GM19238 (cell line): Measurements from ENCODE around the gene RPL19.
A peak's percentile ranks its signal among the peaks of the same experiment; 100 is the strongest.

Experiments
- DNase-seq: peaks from one replicate; pipeline ENCODE4 v3.0.0; 2011; ENCODE audit warnings: low spot score; ENCODE audit not compliant: insufficient read length

The RPL19 gene

DNA sequence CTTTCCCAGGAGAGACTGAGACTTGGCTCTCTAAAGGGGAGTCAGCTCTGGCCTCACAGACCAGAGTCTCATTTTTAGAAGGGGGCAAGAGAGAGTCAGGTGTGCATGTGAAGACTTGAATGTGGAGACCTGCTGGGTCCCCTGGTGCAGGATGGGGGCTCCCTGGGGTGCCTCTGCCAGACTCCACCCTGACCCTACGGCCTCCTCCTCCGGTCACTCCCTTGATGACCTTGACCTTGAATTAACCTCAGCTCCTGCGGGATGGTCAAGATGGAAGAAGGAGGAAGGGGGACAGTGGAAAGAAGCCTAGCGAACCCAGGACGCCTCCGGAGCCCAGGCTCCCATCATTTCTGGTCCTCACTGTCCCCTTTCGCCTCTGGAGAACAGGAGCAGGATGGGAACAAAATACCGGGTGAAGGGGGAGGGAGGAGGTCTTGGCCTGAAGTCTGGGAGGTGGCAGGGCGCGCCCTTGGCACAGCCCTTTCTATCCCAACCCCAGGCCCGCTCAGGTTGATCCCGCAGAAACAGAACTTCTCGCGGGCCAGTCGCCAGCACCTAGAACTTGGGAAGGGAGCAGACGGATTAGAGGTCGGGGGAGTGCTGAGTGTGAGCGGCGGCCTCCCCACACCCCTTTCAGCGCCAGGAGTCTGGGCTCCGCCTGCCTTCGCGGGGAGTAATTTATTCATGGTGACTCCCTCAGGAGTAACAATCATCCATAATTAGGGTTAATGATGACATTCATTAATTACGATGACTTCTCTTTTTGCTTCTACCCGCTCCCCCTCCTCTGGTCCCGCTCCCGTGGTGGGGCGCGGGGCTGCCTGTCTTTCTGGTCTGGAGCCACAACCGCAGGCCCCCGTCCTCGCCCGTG lies 24.1 kb downstream of the RPL19 start:
- no peak for DNase-seq

DNA sequence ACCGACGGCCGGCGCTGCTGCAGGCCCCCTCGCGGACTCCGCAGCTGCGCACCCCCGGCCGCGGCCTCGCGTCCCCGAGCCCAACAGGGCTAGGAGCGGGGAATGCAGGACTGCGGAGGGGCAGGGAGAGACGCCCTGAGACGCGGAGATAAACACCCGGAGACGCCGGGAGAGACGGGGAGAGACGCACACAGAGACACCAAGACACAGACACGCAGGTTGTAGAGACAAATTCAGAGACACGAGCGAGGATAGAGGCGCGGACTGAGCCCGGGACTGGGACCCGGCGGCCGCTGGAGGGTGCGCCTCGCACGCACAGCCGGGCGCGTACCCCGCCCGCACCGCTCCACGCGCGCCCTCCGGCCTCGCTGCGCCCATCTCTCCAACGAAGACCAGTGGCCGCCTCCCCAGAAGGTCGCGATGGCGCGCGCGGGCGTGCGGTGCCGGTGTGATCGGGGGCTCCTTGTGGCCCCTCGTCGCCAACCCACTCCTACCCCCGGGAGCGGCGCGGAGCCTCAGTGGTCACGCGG lies 24.8 kb downstream of the RPL19 start:
- DNase-seq, result no peak

DNA sequence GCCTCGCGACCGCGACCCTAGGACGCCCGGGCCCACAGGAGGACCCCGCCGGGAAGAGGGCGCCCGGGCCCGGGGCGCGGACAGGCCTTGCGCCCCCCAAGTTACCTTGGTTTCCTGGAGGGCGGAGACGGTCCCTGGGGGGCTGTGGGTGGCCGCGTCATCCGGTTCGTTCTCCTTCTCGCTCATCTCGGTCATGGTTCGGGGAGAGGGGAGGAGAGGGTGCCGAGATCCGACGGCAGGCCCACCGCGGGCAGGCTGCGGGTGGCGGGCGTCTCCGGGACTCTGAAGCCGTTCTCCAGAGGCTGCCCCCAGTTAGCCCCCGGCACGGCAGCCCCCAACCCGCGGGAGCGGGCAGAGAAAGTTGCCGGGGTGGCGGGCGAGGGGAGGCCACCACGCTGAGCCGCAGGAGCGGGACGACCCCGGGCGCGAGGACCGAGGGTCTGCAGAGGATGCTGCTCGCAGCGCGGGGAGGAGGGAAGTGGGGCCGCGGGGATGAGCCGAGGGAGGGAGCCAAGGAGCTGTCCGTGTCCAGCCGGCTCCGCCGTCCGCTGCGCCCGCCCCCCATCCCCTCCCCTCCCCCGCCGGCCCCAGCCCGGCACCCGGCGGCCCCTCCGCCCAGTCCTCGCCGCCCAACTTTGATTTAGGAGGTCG lies 25.4 kb downstream of the RPL19 start, which contains the start of gene STAC2:
TSS of gene STAC2 (minus strand) at position 638 of the 651 bp plus-strand sequence. CDS start at position 195, 443 bp downstream.
- DNase-seq, result no peak

DNA sequence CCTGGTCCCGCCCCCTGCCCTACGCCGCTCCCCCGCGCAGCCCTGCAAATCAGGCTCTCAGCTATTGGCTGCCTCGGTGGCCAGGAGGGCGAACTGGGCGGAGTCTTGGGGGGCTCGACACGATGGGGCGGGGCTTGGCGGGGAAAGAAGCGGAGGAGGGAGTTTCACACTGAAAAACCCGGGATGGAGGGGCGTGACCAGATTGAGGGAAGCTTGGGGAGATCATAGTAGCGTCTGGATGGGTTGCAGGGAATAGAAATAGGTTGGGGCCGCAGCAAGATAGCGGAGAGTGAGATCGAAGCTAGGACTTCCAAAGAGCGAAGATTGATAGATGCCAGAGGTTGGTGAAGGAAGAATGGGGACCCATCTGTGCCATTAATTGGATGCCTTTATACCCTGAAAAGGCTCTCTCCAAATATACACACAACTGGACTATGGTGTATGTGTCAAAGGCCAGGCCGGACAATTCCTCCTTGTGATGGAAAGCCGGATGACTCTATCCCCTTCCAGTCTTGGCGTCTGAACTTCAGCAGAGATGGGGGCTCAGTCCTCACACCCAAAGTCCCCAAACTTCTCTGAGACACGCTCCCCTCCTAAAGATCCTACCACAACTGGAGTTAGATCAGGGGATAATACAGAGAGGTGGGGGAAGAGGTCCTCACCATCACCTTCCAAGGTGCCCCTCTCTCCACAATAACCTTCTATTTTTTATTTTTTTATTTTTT lies 26.0 kb downstream of the RPL19 start:
- no peak for DNase-seq

DNA sequence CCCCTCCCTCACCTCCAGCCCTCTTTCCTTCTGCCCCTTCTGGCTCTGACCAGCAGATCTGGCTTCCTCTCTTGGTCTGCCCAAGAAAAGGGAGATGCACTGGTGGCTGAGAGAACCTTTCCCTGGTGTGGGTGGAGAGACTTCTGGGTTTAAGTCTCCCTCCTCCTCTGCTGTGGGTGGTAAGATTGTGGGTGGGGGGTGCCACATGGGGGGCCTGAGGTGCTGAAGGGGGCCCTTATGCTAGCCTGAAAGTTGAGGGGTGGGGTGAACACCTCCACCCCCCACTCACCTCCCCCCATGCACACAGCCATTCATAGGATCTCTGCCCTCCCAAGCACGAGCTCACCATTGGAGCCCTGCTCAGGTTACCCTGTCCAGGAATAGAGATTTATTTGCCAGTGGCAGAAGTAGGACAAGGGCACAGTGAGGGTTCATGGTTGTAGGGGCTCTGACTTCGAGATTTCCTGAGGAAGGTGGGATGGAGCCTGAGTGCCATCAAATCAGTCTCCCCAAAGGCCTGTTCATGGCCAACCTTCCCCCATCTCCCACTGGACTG lies 27.4 kb downstream of the RPL19 start:
- no peak for DNase-seq

DNA sequence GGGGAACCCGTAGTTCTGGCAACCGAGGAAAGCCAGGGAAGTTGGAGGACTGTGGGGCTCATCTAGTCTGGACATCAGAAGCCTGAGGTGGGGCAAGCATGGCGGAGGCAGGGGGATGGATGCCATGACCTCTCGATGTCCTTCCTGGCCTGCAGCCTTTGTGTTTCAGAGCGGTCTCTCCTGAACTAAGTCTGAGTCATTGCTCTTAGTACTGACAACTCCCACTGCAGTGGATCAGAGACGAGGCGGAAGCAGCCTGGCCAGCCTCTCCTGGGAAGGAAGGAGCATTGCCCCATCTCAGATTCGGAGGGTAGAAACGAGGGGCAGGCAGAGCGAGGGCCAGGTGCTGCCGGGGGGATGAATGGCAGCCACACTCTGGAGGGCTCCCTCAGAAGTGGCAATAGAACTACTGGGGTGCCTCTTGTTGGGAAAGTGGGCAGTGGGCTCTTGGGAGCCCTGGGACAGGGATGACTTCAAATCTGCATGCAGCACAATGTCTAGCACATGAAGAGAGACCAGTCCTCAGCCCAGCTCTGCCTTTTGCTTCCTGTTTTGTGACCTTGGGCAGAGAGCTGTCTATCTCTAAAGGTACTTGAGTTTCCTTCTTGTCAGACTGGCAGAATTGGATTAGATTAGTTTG lies 29.3 kb downstream of the RPL19 start:
- no peak for DNase-seq

DNA sequence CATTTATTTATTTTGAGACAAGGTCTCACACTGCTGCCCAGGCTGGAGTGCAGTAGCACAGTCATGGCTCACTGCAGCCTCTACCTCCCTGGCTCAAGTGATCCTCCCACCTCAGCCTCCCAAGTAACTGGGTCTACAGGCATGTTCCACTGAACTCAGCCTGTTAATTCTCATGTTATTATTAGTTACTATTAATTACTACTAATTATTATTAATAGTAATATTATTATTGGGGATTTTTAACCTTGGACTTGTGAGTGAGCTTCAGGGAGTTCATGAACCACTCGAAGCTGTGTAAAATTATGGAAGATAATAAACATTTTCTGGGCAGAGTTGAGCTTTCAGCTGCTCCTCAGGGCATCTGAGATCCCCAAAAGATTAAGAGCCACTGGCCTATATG lies 30.3 kb downstream of the RPL19 start:
- no peak for DNase-seq

DNA sequence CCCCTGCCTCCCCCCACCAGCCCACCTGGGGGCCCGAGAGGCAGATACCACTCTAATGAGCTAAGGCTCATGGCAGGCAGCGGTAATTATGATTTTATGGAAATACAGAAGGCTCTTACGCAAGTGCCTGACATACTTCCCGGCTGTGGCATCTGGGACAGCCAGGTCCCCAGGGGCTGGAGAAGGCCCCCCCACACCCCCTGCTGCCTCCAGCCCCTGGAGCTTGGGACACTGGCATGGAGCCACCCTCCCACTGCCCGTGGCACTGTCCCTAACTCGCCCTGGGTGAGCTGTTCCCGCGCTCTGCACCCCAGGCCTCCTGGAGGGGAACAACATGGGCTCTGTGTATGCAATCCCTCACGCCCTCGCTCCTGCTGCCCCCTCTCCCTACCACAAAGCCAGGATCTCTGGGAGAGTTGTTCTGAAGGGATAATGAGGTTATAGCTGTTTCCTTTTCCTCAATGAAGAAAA lies 31.0 kb downstream of the RPL19 start:
- DNase-seq, result no peak

DNA sequence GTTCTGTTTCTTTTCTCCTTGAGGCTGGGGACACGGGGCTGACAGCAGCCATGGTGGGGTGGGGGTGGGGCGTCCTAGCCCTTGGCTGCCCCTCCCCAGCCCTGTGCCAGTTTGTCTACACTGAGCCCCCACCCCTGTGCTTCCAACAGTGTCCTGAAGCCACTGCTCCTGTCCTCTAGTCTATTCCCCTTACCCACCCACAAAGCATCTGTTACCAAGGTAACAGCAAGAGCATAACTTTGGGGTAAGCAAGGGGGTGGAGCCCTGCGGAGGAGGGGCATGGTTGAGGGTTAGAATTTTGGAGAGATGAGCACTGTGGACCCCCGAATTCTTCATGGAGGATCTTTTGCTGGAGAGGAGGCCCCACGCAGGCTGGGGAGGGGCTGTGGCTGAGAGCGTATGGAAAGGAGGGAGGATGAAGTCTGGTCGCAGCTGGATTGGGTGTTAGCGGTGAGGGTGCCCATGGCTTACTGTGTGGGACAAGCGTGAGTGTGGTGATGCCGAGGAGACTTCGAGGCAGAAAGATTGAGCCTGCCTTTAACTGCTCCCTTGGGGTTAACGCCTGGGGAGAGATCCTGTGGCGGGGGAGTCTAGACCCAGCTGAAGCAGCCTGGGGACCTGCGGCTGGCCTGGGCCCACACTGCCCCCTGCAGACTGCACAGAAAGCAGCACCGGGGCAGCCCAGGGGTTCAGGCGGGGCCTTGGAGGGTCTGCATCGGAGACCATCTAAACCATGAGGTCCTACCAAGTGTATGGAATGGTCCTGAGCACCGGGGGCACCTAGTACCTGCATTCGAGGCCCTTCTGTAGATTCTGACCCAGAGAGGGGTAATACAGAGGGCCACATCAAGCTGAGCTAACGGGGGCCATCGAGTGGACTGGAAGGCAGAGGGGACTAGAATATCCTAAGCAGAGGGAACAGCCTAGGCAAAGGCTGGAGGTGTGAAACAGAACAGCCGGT lies 31.8 kb downstream of the RPL19 start:
- DNase-seq, result peak; percentile 79

DNA sequence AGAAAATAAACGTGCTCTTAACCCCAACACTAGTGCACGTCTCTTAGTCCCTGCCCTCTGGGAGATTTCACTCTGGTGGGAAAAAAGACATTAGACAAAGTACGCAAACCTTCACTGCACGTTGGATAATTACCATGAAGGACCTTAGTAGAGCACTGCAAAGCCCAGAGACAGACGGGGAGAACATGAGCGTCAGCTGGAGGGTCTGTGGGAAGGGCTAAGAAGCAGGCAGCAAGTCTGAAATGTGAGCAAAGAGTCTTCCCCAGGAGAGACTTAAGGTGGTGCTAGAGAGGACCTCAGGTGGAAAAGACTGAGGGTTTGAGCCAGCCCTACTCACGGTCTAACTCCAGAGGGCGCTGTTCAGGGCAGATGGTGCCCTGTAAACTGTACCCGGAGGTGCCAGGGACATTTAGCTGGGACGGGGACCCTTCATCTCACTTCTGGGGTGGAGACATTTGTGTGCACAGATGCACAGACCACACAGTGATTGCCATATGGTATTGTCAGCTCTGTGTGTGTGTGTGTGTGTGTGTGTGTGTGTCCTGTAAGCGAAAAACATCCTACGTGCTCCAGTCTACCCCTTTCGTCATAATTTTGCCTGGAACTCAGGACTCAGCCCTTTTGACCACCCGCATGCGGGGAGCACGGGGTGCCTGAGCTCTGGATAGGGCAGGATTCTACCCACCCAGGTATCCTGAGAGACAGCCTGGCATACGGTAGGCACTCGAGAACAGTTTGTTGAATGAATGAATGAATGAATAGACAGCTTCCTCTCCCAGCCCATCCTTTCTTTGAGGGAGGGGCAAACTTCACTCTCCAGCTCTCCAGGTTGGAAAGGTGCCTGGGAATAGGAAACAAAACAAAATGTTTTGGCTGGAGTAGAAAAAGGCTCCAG lies 35.7 kb downstream of the RPL19 start:
- DNase-seq, result peak; percentile 56

DNA sequence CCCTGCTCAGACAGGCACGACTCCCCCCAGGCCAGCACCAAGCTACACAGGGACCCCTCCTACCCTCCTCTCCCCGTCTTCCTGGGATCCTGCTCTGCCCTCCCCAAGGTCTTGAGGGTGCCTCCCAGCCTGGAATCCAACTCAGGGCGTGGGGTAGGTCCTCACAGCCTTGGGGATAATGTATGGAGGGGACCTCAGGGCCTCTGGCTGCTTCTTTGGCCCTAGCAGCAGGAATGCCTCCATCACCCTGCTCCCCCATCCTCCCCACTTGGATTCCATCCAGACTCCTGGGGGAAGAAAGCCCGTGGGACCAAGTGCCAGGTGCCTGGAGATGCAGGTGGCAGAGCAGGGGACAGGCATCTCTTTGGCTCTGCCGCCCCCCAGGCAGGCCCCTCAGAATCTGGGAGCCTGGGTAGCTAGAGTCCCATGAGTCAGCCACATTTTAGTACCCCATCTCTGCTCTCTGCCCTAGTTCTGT lies 36.4 kb downstream of the RPL19 start:
- no peak for DNase-seq

DNA sequence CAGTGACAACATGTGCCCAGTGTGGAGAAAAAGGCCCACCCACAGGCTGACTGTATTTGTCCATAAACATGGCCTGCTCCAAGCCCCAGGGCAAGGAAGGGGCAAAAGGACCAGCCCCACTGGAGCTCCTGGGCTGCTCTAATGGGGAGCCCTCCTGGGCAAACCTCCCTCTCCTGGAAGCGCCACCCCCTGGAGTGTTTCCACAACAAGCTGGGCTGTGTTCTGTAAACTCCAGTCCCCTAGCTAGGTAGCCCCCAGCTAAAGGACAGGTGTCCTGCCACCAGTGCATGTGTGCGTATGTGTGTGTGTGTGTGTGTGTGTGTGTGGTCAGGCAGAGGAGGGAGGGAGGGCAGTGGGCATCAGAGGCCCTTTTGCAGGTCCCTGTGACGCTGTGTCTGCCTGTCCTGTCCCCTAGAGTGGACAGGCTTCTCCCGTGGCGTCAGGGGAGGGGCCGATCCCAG lies 36.9 kb downstream of the RPL19 start:
- no peak for DNase-seq

DNA sequence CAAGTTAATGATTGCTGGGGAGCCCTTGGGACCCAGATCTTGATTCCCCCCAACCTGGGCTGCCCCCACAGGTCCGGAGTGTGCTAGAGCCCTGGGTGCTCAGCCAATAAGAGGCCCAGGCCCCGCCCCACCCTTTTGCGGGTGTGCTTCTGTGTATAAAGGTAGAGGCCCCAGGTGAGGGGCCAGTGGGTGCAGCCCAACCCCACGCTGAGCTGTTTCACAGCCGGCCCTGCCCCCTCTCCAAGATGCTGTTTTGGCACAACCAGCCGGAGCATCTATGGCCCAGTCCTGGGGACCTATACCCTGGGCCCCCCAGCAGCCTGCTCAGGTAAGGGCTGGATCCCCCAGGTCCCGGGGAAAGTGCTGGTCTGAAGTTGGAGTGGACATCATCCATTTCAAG lies 37.5 kb downstream of the RPL19 start:
- no peak for DNase-seq

DNA sequence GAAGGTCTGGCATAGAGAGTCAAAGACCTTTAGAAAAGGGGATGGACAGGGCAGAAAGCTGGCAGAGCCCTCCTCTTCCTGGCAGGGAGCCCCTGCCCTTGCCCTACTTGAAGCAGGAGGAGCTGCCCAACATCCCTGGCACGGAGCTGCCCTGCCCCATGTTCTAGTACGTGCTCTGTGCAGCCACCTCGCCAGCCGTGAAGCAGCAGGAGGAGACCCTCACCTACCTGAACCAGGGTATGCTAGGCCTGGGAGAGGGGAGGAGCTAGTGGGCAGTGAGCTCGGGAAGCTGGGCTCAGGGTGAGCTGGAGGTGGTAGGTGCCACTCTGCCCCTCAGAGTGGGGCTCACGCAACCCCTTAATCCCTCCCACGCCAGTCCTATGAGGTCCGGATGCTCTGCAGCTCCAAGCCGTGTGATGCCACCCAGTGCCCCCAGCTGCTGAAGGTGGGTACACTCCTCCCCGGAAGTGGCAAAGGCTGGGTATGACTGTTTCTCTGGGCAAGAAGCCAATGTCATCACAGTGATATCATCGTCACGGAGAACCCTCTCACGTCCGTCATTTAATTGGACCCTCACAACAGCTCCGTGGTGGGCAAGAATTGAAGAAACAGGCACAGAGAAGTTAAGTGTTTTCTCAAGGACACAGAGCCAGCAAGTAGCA lies 38.4 kb downstream of the RPL19 start:
- no peak for DNase-seq

DNA sequence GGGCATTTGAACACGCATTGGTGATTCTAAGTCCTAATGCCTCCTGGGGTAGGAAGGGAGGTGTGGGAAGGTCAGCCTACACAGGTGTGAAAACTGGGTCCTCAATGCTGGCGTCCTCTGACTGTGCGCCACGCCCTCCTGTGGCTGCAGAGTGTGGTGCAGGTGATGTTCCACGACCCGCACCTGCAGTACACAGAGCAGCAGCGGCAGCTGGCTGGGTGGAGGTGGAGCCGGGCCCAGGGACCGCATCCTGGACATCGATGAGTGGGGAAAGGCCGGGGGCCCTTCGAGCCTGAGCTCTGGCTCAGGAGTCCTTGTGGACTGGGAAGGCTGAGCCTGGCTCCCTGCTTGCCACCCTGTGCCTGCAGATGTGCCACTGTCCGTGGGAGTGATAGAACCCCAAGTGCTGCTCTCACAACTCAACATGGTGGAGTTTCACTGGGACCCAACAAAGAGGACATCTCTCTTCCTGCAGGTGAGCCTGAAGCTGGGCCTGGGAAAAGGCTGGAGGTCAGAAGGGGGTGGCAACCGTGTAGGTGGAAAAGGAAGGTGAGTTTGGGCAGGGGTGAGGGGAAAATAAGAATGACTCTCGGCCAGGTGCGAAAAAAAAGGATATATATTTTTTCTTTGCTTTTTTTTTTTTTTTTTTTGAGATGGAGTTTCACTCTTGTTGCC lies 39.7 kb downstream of the RPL19 start:
- peak; percentile 58 for DNase-seq

DNA sequence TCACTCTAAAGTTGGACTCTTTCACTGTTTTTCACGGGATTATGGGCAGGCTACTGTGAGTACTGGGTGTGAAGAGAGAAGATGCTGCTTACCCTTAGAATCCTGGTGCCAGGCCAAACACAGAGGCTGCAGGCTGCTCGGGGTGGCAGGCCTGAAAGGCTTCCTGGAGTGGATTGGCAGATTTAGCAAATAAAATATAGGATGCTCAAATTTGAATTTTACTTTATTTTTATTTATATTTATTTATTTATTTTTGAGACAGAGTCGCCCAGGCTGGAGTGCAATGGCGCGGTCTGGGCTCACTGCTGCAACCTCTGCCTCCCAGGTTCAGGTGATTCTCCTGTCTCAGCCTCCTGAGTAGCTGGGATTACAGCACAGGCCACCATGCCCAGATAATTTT lies 40.5 kb downstream of the RPL19 start:
- no peak for DNase-seq

DNA sequence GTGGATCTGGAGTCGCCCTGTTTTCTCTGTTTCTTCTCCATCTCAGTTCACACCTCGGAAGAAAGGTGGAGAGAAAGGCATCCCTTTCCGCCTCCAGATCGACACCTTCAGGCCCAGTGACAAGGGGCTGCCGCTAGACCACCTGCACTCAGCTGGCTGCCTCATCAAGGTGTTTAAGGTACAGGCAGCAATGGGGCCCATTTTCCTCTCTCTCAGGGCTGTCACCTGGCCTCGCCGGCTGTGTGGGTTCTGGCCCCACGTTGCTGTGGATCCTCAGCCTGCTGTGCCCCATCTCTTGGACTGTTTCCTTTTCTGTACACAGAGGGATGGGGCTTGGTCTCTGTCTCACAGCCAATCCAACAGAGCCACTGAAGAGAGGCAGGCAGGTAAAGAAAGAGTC lies 43.1 kb downstream of the RPL19 start:
- DNase-seq, result no peak
